ENCODE data around the gene KAZALD1. TPM values are rescaled to one million over a fixed set of nuclear protein-coding genes. Genes with fewer than 3 reads are reported as not detected.

Gene KAZALD1
- total and polyA plus RNA-seq, 10 of the 15 experiments (the other 5 are each of a cell fraction or from before 2014, with no cell fraction given), result 0.10 to 4.3 (median 1.9) TPM

- Histone ChIP-seq H3K36me3 (ENCODE audit: control insufficient read depth in 2 of 2, insufficient read depth in 2 of 2, low read length in 1 of 2) (no peaks in the 10 kb centered on the region), H3K4me1 (ENCODE audit: control insufficient read depth, insufficient read depth, low read length) (no peaks in the 10 kb centered on the region), H4K20me1 (ENCODE audit: control insufficient read depth, insufficient read depth) (no peaks in the 10 kb centered on the region), H3K27ac (ENCODE audit: control insufficient read depth, insufficient read depth) (no peak overlapping the region), H3K79me2 (ENCODE audit: control insufficient read depth, insufficient read depth, low read length) (no peaks in the 10 kb centered on the region), H3K9me3 (replicated peaks; ENCODE audit: control insufficient read depth, insufficient read depth, low read length) (no peaks in the 10 kb centered on the region), H3K9ac (ENCODE audit: control insufficient read depth, insufficient read depth, low read length) (no peak overlapping the region), H3K4me2 (ENCODE audit: control insufficient read depth, insufficient read depth) (no peak overlapping the region), H3K4me3 (no peak overlapping the region), H3K27me3 (replicated peaks in 1 of 2; ENCODE audit: control insufficient read depth in 2 of 2, insufficient read depth in 2 of 2, low read length in 1 of 2) (peaks cover 0 to 2% of the 10 kb centered on the region in 2 experiments; a peak in 2 of 4 replicates), H2AFZ (ENCODE audit: control insufficient read depth, low read depth, low read length) (no peak overlapping the region)
- in situ Hi-C loops (cut with MboI), result no loop called here
- RAD21 ChIA-PET (ENCODE audit: unreplicated experiment), result no interaction called here
- POLR2A ChIA-PET, result no interaction called here
- ATAC-seq (no peak), FAIRE-seq (no peak), DNase-seq (ENCODE audit: low read depth, low spot score) (no peak)
- intact Hi-C loops (cut with micrococcal nuclease; ENCODE audit: unreplicated experiment), result no loop called here
- WGBS (ENCODE audit: insufficient coverage, insufficient replicate concordance, low lambda C conversion rate, missing lambda C conversion rate), result 30% methylated on average over 2 of the region's 2 CpGs
- CTCF ChIA-PET, result interaction anchor here (0.8 kb wide), 1 partner anchor 19 kb away, joined by 3 read pairs; no protein-coding TSS in a partner anchor
- SMC1A ChIA-PET (ENCODE audit: uncharacterized antibody, unreplicated experiment), result interaction anchor here (0.6 kb wide), 1 partner anchor 19 kb away, joined by 3 read pairs; no protein-coding TSS in a partner anchor
- no TSS peak for BruUV-seq (replicated peaks)
- no peak for TF ChIP-seq JUNB (IDR thresholded peaks at IDR 0.05)
- no peak for TF ChIP-seq SIX5 (IDR thresholded peaks at IDR 0.05; ENCODE audit: low read depth, low read length, severe bottlenecking)
- TF ChIP-seq POLR2A (IDR thresholded peaks at IDR 0.05; ENCODE audit: low read depth, low read length), result no peak
- TF ChIP-seq PAX8 (IDR thresholded peaks at IDR 0.05), result no peak
- no peak for TF ChIP-seq BMI1 (IDR thresholded peaks at IDR 0.05; ENCODE audit: borderline replicate concordance)
- TF ChIP-seq ZBTB40 (IDR thresholded peaks at IDR 0.05; ENCODE audit: borderline replicate concordance), result no peak
- TF ChIP-seq ZNF24 (IDR thresholded peaks at IDR 0.05), result no peak
- TF ChIP-seq WRNIP1 (IDR thresholded peaks at IDR 0.05; ENCODE audit: borderline replicate concordance, low read depth, low read length), result no peak
- TF ChIP-seq SKIL (IDR thresholded peaks at IDR 0.05; ENCODE audit: low read depth, poor library complexity, severe bottlenecking), result no peak
- no peak for TF ChIP-seq ATF2 (IDR thresholded peaks at IDR 0.05; ENCODE audit: low read length)
- no peak for TF ChIP-seq IRF3 (IDR thresholded peaks at IDR 0.05)
- TF ChIP-seq ZNF622 (IDR thresholded peaks at IDR 0.05), result no peak
- TF ChIP-seq EZH2 (IDR thresholded peaks at IDR 0.05; ENCODE audit: borderline replicate concordance, control insufficient read depth, low read depth, low read length), result no peak
- TF ChIP-seq KLF5 (IDR thresholded peaks at IDR 0.05; ENCODE audit: partially characterized antibody), result no peak
- TF ChIP-seq HDGF (IDR thresholded peaks at IDR 0.05), result no peak
- no peak for TF ChIP-seq SMC3 (IDR thresholded peaks at IDR 0.05; ENCODE audit: borderline replicate concordance, low read length)
- no peak for TF ChIP-seq RUNX3 (IDR thresholded peaks at IDR 0.05; ENCODE audit: low read length)
Measured at GRCh38 chr10:101114646-101115045, 52.9 kb downstream of the KAZALD1 start.

All from GM12878 (cell line).